ENCODE data around the gene SEC14L1. TPM values are rescaled to one million over a fixed set of nuclear protein-coding genes. Genes with fewer than 3 reads are reported as not detected.

Gene SEC14L1
- total and polyA plus RNA-seq, 4 donors, result 17.0 to 52.0 (median 26.8) TPM

DNA sequence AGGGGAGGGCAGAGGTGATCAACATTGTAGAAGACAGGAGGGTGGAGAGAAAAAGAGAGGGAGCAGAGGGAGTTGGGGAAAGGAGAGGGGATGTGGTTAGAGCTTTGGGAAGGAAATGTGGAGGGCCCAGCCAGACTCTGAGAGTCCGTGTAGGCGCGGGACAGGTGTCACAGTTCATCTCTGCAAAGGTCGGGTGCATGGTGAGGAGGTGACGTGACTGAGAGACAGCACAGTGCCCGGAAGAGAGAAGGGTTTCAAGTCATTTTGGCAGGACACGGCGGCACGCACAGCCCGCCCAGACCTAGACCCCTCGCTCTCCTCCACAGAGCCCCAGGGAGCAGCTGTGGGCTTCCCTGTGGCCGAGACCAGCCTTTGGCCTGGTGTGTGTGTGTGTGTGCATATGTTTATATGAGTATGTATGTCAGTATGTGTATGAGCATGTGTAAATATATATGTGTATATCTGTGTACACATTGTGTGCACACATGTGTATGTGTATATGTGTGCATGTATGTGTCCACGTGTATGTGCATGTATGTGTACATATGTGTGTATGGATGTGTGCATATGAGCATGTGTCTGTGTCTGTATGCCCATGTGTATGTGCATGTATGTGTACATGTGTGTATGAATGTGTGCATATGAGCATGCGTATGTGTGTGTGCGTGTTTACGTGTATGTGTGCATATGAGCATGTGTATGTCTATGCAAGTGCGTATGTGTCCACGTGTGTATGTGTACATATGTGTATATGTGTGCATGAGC is 104.6 kb downstream of the SEC14L1 start:
- Histone ChIP-seq H3K4me3 (ENCODE audit: low read depth in 1 of 3, low read length in 3 of 3) (no peak overlapping the region), H3K36me3 (ENCODE audit: control insufficient read depth in 4 of 4, insufficient read depth in 3 of 4, low read depth in 1 of 4, low read length in 3 of 4) (no peaks in the 10 kb centered on the region), H3K27ac (ENCODE audit: low read depth in 1 of 2, low read length in 2 of 2) (no peak overlapping the region), H3K9me3 (ENCODE audit: control insufficient read depth in 4 of 4, low read length in 3 of 4) (no peaks in the 10 kb centered on the region), H3K27me3 (ENCODE audit: control insufficient read depth in 4 of 4, insufficient read depth in 4 of 4, low read length in 3 of 4) (no peaks in the 10 kb centered on the region), H3K9ac (ENCODE audit: low read depth in 1 of 2, low read length in 2 of 2) (no peak overlapping the region), H3K4me1 (ENCODE audit: control insufficient read depth in 4 of 4, insufficient read depth in 4 of 4, low read length in 3 of 4) (peaks cover 0 to 10% (median 7%) of the 10 kb centered on the region in 4 donors)
- 77% methylated on average over 18 of the region's 18 CpGs for WGBS
- TF ChIP-seq JUND (IDR thresholded peaks at IDR 0.05), result no peak
- TF ChIP-seq, protein P1, sequence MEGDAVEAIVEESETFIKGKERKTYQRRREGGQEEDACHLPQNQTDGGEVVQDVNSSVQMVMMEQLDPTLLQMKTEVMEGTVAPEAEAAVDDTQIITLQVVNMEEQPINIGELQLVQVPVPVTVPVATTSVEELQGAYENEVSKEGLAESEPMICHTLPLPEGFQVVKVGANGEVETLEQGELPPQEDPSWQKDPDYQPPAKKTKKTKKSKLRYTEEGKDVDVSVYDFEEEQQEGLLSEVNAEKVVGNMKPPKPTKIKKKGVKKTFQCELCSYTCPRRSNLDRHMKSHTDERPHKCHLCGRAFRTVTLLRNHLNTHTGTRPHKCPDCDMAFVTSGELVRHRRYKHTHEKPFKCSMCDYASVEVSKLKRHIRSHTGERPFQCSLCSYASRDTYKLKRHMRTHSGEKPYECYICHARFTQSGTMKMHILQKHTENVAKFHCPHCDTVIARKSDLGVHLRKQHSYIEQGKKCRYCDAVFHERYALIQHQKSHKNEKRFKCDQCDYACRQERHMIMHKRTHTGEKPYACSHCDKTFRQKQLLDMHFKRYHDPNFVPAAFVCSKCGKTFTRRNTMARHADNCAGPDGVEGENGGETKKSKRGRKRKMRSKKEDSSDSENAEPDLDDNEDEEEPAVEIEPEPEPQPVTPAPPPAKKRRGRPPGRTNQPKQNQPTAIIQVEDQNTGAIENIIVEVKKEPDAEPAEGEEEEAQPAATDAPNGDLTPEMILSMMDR (IDR thresholded peaks at IDR 0.05; ENCODE audit: low read depth, low read length, missing input control), result no peak
- TF ChIP-seq HNF4G (IDR thresholded peaks at IDR 0.05), result no peak
- no peak for TF ChIP-seq RXRA (IDR thresholded peaks at IDR 0.05)
- TF ChIP-seq RAD21 (IDR thresholded peaks at IDR 0.05), result no peak
- TF ChIP-seq YY1 (IDR thresholded peaks at IDR 0.05), result no peak
- TF ChIP-seq, protein P2, sequence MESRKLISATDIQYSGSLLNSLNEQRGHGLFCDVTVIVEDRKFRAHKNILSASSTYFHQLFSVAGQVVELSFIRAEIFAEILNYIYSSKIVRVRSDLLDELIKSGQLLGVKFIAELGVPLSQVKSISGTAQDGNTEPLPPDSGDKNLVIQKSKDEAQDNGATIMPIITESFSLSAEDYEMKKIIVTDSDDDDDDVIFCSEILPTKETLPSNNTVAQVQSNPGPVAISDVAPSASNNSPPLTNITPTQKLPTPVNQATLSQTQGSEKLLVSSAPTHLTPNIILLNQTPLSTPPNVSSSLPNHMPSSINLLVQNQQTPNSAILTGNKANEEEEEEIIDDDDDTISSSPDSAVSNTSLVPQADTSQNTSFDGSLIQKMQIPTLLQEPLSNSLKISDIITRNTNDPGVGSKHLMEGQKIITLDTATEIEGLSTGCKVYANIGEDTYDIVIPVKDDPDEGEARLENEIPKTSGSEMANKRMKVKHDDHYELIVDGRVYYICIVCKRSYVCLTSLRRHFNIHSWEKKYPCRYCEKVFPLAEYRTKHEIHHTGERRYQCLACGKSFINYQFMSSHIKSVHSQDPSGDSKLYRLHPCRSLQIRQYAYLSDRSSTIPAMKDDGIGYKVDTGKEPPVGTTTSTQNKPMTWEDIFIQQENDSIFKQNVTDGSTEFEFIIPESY (IDR thresholded peaks at IDR 0.05), result no peak
- no peak for TF ChIP-seq GABPA (IDR thresholded peaks at IDR 0.05 in 1 of 2, conservative IDR thresholded peaks at IDR 0.05 in 1 of 2)
- TF ChIP-seq FOXA2 (IDR thresholded peaks at IDR 0.05), result no peak
- TF ChIP-seq NR2F2 (IDR thresholded peaks at IDR 0.05), result no peak
- no peak for TF ChIP-seq HNF4A (conservative IDR thresholded peaks at IDR 0.05)
- TF ChIP-seq SP1 (IDR thresholded peaks at IDR 0.05), result no peak
- TF ChIP-seq, protein P3, sequence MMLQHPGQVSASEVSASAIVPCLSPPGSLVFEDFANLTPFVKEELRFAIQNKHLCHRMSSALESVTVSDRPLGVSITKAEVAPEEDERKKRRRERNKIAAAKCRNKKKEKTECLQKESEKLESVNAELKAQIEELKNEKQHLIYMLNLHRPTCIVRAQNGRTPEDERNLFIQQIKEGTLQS (IDR thresholded peaks at IDR 0.05), result no peak
- TF ChIP-seq FOXA1 (IDR thresholded peaks at IDR 0.05), result no peak
- TF ChIP-seq EGR1 (IDR thresholded peaks at IDR 0.05; ENCODE audit: low read depth in 2 of 2), result no peak
- TF ChIP-seq, protein P4, sequence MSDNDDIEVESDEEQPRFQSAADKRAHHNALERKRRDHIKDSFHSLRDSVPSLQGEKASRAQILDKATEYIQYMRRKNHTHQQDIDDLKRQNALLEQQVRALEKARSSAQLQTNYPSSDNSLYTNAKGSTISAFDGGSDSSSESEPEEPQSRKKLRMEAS (IDR thresholded peaks at IDR 0.05), result no peak
- TF ChIP-seq, protein P5, sequence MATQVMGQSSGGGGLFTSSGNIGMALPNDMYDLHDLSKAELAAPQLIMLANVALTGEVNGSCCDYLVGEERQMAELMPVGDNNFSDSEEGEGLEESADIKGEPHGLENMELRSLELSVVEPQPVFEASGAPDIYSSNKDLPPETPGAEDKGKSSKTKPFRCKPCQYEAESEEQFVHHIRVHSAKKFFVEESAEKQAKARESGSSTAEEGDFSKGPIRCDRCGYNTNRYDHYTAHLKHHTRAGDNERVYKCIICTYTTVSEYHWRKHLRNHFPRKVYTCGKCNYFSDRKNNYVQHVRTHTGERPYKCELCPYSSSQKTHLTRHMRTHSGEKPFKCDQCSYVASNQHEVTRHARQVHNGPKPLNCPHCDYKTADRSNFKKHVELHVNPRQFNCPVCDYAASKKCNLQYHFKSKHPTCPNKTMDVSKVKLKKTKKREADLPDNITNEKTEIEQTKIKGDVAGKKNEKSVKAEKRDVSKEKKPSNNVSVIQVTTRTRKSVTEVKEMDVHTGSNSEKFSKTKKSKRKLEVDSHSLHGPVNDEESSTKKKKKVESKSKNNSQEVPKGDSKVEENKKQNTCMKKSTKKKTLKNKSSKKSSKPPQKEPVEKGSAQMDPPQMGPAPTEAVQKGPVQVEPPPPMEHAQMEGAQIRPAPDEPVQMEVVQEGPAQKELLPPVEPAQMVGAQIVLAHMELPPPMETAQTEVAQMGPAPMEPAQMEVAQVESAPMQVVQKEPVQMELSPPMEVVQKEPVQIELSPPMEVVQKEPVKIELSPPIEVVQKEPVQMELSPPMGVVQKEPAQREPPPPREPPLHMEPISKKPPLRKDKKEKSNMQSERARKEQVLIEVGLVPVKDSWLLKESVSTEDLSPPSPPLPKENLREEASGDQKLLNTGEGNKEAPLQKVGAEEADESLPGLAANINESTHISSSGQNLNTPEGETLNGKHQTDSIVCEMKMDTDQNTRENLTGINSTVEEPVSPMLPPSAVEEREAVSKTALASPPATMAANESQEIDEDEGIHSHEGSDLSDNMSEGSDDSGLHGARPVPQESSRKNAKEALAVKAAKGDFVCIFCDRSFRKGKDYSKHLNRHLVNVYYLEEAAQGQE (IDR thresholded peaks at IDR 0.05), result no peak
- DNase-seq (ENCODE audit: low spot score), result no peak
